ENCODE results near the gene LSM5. TPM values are rescaled to one million over a fixed set of nuclear protein-coding genes. Genes with fewer than 3 reads are reported as not detected.
A peak's percentile ranks its signal among the peaks of the same experiment; 100 is the strongest.
"Not testable (repeated sequence)": the region's sequence is repeated elsewhere in the genome, so short reads cannot be mapped to it uniquely, and the experiment has no call there.

LSM5 gene
- total and polyA plus RNA-seq, 2 experiments from 2014 or later, result 39.7 to 123 TPM

- Histone ChIP-seq H3K4me1 (ENCODE audit: low read depth) (peaks cover 4% of the 10 kb centered on the region), H3K4me3 (no peak overlapping the region), H3K27ac (no peak overlapping the region), H3K36me3 (no peaks in the 10 kb centered on the region), H3K27me3 (no peaks in the 10 kb centered on the region), H3K9me3 (ENCODE audit: low read depth) (no peaks in the 10 kb centered on the region)
- no peak for TF ChIP-seq CTCF (IDR thresholded peaks at IDR 0.05; ENCODE audit: low read depth, low read length)
- peak in 1 of 2 donors; percentile 86 for DNase-seq (ENCODE audit: low read depth in 1 of 2, low spot score in 1 of 2)
These were observed 16.3 kb upstream of the LSM5 start for GRCh38 chr7:32506266-32507054.

GRCh38 chr7:32502728-32503127 is 12.5 kb upstream of the LSM5 start:
- Histone ChIP-seq H3K4me3 (no peak overlapping the region), H3K9me3 (ENCODE audit: low read depth) (no peaks in the 10 kb centered on the region), H3K4me1 (ENCODE audit: low read depth) (peaks cover 6% of the 10 kb centered on the region), H3K36me3 (no peaks in the 10 kb centered on the region), H3K27me3 (no peaks in the 10 kb centered on the region), H3K27ac (no peak overlapping the region)
- no peak for DNase-seq (ENCODE audit: low read depth in 1 of 2, low spot score in 1 of 2)
- TF ChIP-seq CTCF (IDR thresholded peaks at IDR 0.05; ENCODE audit: low read depth, low read length), result no peak

- TF ChIP-seq CTCF (IDR thresholded peaks at IDR 0.05; ENCODE audit: low read depth, low read length), result no peak
- H3K4me3 ChIP-seq, result no peak overlapping the region
- no peaks in the 10 kb centered on the region for H3K27me3 ChIP-seq
- H3K36me3 ChIP-seq, result no peaks in the 10 kb centered on the region
- H3K9me3 ChIP-seq (ENCODE audit: low read depth), result no peaks in the 10 kb centered on the region
- peak overlapping the region; percentile 1 for H3K27ac ChIP-seq
- peaks cover 8% of the 10 kb centered on the region for H3K4me1 ChIP-seq (ENCODE audit: low read depth)
- peak in 1 of 2 donors; percentile 44 for DNase-seq (ENCODE audit: low read depth in 1 of 2, low spot score in 1 of 2)
These were observed 11.3 kb upstream of the LSM5 start for GRCh38 chr7:32501522-32501921.

- peak in 1 of 2 donors; percentile 62 for DNase-seq (ENCODE audit: low read depth in 1 of 2, low spot score in 1 of 2)
- Histone ChIP-seq H3K4me1 (ENCODE audit: low read depth) (peaks cover 10% of the 10 kb centered on the region), H3K9me3 (ENCODE audit: low read depth) (no peaks in the 10 kb centered on the region), H3K27me3 (no peaks in the 10 kb centered on the region), H3K27ac (peak overlapping the region; percentile 1), H3K4me3 (no peak overlapping the region), H3K36me3 (no peaks in the 10 kb centered on the region)
- no peak for TF ChIP-seq CTCF (IDR thresholded peaks at IDR 0.05; ENCODE audit: low read depth, low read length)
These were observed 10.8 kb upstream of the LSM5 start for GRCh38 chr7:32500922-32501341.

- H3K4me3 ChIP-seq; H3K36me3 ChIP-seq; H3K27me3 ChIP-seq; DNase-seq (ENCODE audit: low read depth in 1 of 2, low spot score in 1 of 2); H3K9me3 ChIP-seq (ENCODE audit: low read depth); H3K27ac ChIP-seq: not testable (repeated sequence)
- peaks cover 10% of the 10 kb centered on the region for H3K4me1 ChIP-seq (ENCODE audit: low read depth)
These were observed 10.0 kb upstream of the LSM5 start for GRCh38 chr7:32500216-32500615.

GRCh38 chr7:32499755-32500154 is 9.6 kb upstream of the LSM5 start:
- not testable (repeated sequence) for H3K27ac ChIP-seq; DNase-seq (ENCODE audit: low read depth in 1 of 2, low spot score in 1 of 2); H3K4me3 ChIP-seq; H3K9me3 ChIP-seq (ENCODE audit: low read depth); H3K27me3 ChIP-seq; H3K36me3 ChIP-seq
- H3K4me1 ChIP-seq (ENCODE audit: low read depth), result peaks cover 10% of the 10 kb centered on the region

Measured in cardiac muscle cell (in vitro differentiated cells and primary cell).